Karpas-422 (cell line): ENCODE measurements around the gene HMGN2. TPM values are rescaled to one million over a fixed set of nuclear protein-coding genes. Genes with fewer than 3 reads are reported as not detected.
A peak's percentile ranks its signal among the peaks of the same experiment; 100 is the strongest.

Experiments used
- DNase-seq: peaks from one replicate; pipeline ENCODE4 v3.0.0-alpha.2; 2015
- H2AFZ ChIP-seq: fragments of 200-600 bp; sonication (generic); 2 replicates; pipeline ENCODE4 v1.6.1; 2014; ENCODE audit warnings: antibody characterized with exemption, low read length, mixed read lengths
- H3K27ac ChIP-seq: fragments of 200-600 bp; sonication (generic); 2 replicates; pipeline ENCODE4 v1.5.1; 2014; ENCODE audit warnings: mild to moderate bottlenecking, low read length, moderate library complexity
- H3K27me3 ChIP-seq: fragments of 200-600 bp; sonication (generic); 2 replicates; pipeline ENCODE4 v1.6.1; 2014; ENCODE audit warnings: low read length, mixed read lengths
- H3K36me3 ChIP-seq: fragments of 200-600 bp; sonication (generic); 2 replicates; pipeline ENCODE4 v1.6.1; 2014; ENCODE audit warnings: low read length, mixed read lengths; ENCODE audit not compliant: insufficient read depth
- H3K4me1 ChIP-seq: fragments of 200-600 bp; sonication (generic); 2 replicates; pipeline ENCODE4 v1.6.1; 2014; ENCODE audit warnings: mild to moderate bottlenecking, low read length, mixed read lengths
- H3K4me2 ChIP-seq: fragments of 200-600 bp; sonication (generic); 2 replicates; pipeline ENCODE4 v1.6.1; 2014; ENCODE audit warnings: low read length, low read depth, mild to moderate bottlenecking; ENCODE audit not compliant: poor library complexity, severe bottlenecking
- H3K4me3 ChIP-seq: fragments of 200-600 bp; sonication (generic); 2 replicates; pipeline ENCODE4 v1.5.1; 2014; ENCODE audit warnings: mild to moderate bottlenecking, antibody characterized with exemption, low read length, mixed read lengths
- H3K79me2 ChIP-seq: fragments of 200-600 bp; sonication (generic); 2 replicates; pipeline ENCODE4 v1.6.1; 2014; ENCODE audit warnings: mild to moderate bottlenecking, low read length, mixed read lengths
- H3K9ac ChIP-seq: fragments of 200-600 bp; sonication (generic); 2 replicates; pipeline ENCODE4 v1.6.0; 2014; ENCODE audit warnings: low read length
- H3K9me2 ChIP-seq: fragments of 200-600 bp; sonication (generic), shearing (Covaris generic); replicated peaks from 2 replicates; pipeline ENCODE4 v1.6.0; 2014; ENCODE audit warnings: mild to moderate bottlenecking, low read length, moderate library complexity; ENCODE audit not compliant: insufficient read depth
- H3K9me3 ChIP-seq: fragments of 300-700, 200-600 bp; sonication (generic); 2 replicates; pipeline ENCODE4 v1.6.1; 2014; ENCODE audit warnings: low read length, mixed read lengths
- H4K20me1 ChIP-seq: fragments of 200-600 bp; sonication (generic); 2 replicates; pipeline ENCODE4 v1.6.1; 2014; ENCODE audit warnings: mild to moderate bottlenecking, antibody characterized with exemption, low read length, low read depth; ENCODE audit not compliant: insufficient read depth
- total RNA-seq: library from RNA; depleted of rRNA; stranded (reverse); fragments of >200 nt; shearing (Covaris generic); gene quantifications from 2 replicates; pipeline ENCODE4 v1.2.3, GENCODE V29; 2014; ENCODE audit warnings: low replicate concordance

The HMGN2 gene
- total RNA-seq, 1 experiment from 2014 or later = 515 TPM

- Histone ChIP-seq H3K79me2 (peaks cover 11% of the 10 kb centered on the region), H3K9me2 (no peaks in the 10 kb centered on the region), H3K27me3 (no peaks in the 10 kb centered on the region), H3K4me2 (peak overlapping the region; percentile 93), H3K27ac (peak overlapping the region; percentile 90), H4K20me1 (peaks cover 29% of the 10 kb centered on the region), H3K9me3 (no peaks in the 10 kb centered on the region), H3K9ac (peak overlapping the region; percentile 99), H3K36me3 (peaks cover 31% of the 10 kb centered on the region), H3K4me1 (peaks cover 23% of the 10 kb centered on the region), H2AFZ (no peak overlapping the region), H3K4me3 (peak overlapping the region; percentile 72)
- peak; percentile 95 for DNase-seq
Observed at GRCh38 chr1:26472901-26473845, 933 bp downstream of the HMGN2 start.

- H3K79me2 ChIP-seq = peaks cover 11% of the 10 kb centered on the region
- H4K20me1 ChIP-seq = peaks cover 29% of the 10 kb centered on the region
- H3K4me1 ChIP-seq = peaks cover 23% of the 10 kb centered on the region
- no peaks in the 10 kb centered on the region for H3K9me3 ChIP-seq
- H3K4me3 ChIP-seq = no peak overlapping the region
- no peak overlapping the region for H3K4me2 ChIP-seq
- H3K9ac ChIP-seq = no peak overlapping the region
- DNase-seq = no peak
- H3K27ac ChIP-seq = no peak overlapping the region
- H2AFZ ChIP-seq = no peak overlapping the region
- no peaks in the 10 kb centered on the region for H3K27me3 ChIP-seq
- H3K36me3 ChIP-seq = peaks cover 34% of the 10 kb centered on the region
- H3K9me2 ChIP-seq = no peaks in the 10 kb centered on the region
Observed at GRCh38 chr1:26474818-26475217, 2.6 kb downstream of the HMGN2 start.

DNA sequence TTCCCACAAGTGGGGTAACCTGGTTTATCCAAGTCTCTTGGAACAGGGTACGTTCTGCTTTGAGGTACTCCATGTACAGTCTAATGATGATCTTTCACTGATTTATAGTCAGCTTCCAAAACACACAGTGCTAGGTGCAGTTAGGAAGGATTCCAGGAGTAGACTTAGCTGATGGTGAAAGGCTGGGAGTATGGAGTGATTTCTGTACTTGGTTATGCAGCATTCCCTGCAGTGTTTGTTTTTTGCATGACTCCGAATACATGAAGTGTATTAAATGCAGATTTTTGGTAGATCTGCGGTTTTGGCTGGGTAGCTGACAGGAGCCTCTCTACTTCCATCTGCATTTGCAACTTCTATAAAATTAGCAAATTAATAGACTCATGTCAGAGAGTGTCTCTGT, 3.7 kb downstream of the HMGN2 start:
- Histone ChIP-seq H3K4me1 (peaks cover 23% of the 10 kb centered on the region), H3K9me3 (no peaks in the 10 kb centered on the region), H4K20me1 (peaks cover 25% of the 10 kb centered on the region), H2AFZ (no peak overlapping the region), H3K36me3 (peaks cover 34% of the 10 kb centered on the region), H3K79me2 (peaks cover 11% of the 10 kb centered on the region), H3K9me2 (no peaks in the 10 kb centered on the region), H3K4me2 (no peak overlapping the region), H3K27ac (no peak overlapping the region), H3K27me3 (no peaks in the 10 kb centered on the region), H3K9ac (no peak overlapping the region), H3K4me3 (no peak overlapping the region)
- no peak for DNase-seq

DNA sequence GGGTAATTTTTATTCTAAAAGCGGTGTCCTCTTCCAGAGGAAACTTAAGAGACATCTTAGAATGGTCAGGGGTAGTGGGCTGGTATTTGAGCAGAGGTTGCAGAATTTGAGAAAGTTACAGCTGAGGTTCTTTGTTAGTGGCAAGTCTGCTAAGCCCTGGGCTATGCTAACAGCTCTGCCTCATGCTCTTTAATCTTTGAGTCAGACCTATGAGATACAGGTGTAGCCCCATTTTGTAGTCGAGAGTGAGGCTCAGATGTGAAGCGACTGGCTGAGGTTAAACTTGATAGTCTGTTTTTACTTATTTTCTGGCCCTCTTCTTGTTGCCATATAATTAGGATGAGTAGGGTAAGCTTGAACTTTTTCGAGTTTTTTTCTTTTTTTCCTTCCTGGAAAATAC, 4.7 kb downstream of the HMGN2 start:
- Histone ChIP-seq H3K4me2 (no peak overlapping the region), H3K27ac (no peak overlapping the region), H4K20me1 (peaks cover 25% of the 10 kb centered on the region), H3K4me3 (no peak overlapping the region), H2AFZ (no peak overlapping the region), H3K36me3 (peaks cover 34% of the 10 kb centered on the region), H3K9me2 (no peaks in the 10 kb centered on the region), H3K79me2 (peaks cover 11% of the 10 kb centered on the region), H3K9ac (no peak overlapping the region), H3K4me1 (peaks cover 13% of the 10 kb centered on the region), H3K27me3 (no peaks in the 10 kb centered on the region), H3K9me3 (no peaks in the 10 kb centered on the region)
- peak; percentile 55 for DNase-seq

DNA sequence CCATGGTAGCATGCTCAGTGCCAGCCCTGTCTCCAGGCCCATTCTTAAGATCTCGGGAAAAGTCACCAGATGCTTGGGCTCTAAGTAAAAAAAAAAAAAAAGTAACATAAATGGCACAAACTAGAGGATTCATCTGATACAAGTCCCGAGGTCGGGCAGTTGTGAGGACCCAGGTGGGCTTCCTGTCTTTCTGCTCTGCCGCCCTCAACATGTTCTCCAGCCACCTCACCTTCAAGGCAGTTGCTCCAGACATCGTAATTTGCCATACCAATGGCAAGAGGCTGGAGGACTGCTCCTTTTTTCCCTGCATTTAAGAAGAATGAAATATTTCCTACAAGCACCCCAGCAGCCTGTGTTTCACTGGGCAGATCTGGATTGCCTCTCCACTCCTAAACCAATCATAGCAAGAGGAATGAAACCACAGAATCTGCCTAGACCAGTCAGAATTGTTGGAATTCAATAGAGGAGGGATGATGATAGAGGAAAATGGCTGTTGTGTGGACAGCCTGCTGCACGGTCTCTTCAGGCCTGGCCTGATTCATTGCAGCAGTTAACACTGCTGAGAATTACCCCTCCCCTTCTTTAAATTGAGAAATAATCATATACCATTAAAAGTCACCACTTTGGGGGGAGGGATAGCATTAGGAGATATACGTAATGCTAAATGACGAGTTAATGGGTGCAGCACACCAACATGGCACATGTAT, 5.4 kb downstream of the HMGN2 start:
- peak; percentile 64 for DNase-seq
- Histone ChIP-seq H4K20me1 (peaks cover 25% of the 10 kb centered on the region), H3K36me3 (peaks cover 34% of the 10 kb centered on the region), H3K9me2 (no peaks in the 10 kb centered on the region), H3K4me2 (no peak overlapping the region), H3K79me2 (peaks cover 11% of the 10 kb centered on the region), H3K9ac (no peak overlapping the region), H3K27me3 (no peaks in the 10 kb centered on the region), H3K27ac (no peak overlapping the region), H3K4me3 (no peak overlapping the region), H3K9me3 (no peaks in the 10 kb centered on the region), H3K4me1 (peaks cover 12% of the 10 kb centered on the region), H2AFZ (no peak overlapping the region)

DNA sequence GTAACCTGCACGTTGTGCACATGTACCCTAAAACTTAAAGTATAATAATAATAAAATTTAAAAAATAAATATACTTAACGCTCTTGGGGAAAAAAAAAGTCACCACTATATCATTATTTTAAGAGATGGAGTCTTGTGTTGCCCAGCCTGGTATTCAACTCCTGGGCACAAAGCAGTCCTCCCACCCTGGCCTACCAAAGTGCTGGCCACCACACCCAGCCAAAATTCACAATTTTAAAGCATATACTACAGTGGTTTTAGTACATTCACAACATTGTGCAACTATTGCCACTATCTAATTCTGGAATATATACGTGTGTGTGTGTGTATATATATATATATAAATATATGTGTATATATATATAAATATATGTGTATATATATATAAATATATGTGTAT, 5.9 kb downstream of the HMGN2 start:
- H3K9me2 ChIP-seq = no peaks in the 10 kb centered on the region
- peaks cover 33% of the 10 kb centered on the region for H3K36me3 ChIP-seq
- no peak overlapping the region for H3K9ac ChIP-seq
- no peak overlapping the region for H2AFZ ChIP-seq
- peaks cover 9% of the 10 kb centered on the region for H3K79me2 ChIP-seq
- peaks cover 12% of the 10 kb centered on the region for H3K4me1 ChIP-seq
- H4K20me1 ChIP-seq = peaks cover 24% of the 10 kb centered on the region
- no peak overlapping the region for H3K27ac ChIP-seq
- DNase-seq = peak; percentile 68
- H3K4me3 ChIP-seq = no peak overlapping the region
- no peaks in the 10 kb centered on the region for H3K9me3 ChIP-seq
- no peaks in the 10 kb centered on the region for H3K27me3 ChIP-seq
- H3K4me2 ChIP-seq = no peak overlapping the region

GRCh38 chr1:26478988-26479387, 6.7 kb downstream of the HMGN2 start:
- no peaks in the 10 kb centered on the region for H3K9me2 ChIP-seq
- H3K9ac ChIP-seq = no peak overlapping the region
- no peak for DNase-seq
- peaks cover 25% of the 10 kb centered on the region for H3K36me3 ChIP-seq
- H3K4me3 ChIP-seq = no peak overlapping the region
- H3K4me2 ChIP-seq = no peak overlapping the region
- no peak overlapping the region for H2AFZ ChIP-seq
- H3K4me1 ChIP-seq = peaks cover 5% of the 10 kb centered on the region
- H3K27me3 ChIP-seq = no peaks in the 10 kb centered on the region
- no peaks in the 10 kb centered on the region for H3K9me3 ChIP-seq
- H3K79me2 ChIP-seq = peaks cover 1% of the 10 kb centered on the region
- peaks cover 15% of the 10 kb centered on the region for H4K20me1 ChIP-seq
- H3K27ac ChIP-seq = no peak overlapping the region

DNA sequence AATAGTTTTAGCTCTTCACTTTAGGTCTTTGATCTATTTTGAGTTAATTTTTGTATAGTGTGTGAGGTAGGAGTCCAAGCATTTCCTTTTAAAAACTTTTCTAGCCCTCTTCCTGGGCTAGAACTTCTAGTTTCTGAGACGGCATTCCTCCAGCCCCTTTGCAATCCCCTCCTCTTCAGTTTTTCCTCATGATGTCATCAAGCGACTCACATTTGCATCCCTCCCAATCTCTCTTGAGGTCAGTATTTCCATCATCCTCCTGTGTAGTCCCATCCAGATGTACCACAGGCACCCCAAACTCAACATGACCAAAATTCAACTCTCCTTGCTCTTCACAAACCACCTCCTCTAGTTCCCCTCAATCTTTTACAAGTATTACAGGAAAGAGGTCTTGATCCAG, 10.7 kb downstream of the HMGN2 start:
- DNase-seq = no peak
- 0 out of 2 replicates have a peak, but pooled peaks cover 4% of the 10 kb centered on the region for H3K36me3 ChIP-seq
- H3K9ac ChIP-seq = no peak overlapping the region
- H3K79me2 ChIP-seq = no peaks in the 10 kb centered on the region
- no peak overlapping the region for H3K27ac ChIP-seq
- no peaks in the 10 kb centered on the region for H3K27me3 ChIP-seq
- H3K4me1 ChIP-seq = no peaks in the 10 kb centered on the region
- no peak overlapping the region for H2AFZ ChIP-seq
- H3K9me2 ChIP-seq = no peaks in the 10 kb centered on the region
- H3K4me3 ChIP-seq = no peak overlapping the region
- no peaks in the 10 kb centered on the region for H3K9me3 ChIP-seq
- no peak overlapping the region for H3K4me2 ChIP-seq
- no peaks in the 10 kb centered on the region for H4K20me1 ChIP-seq
